HG02642 (cell line): Measurements from ENCODE around the gene ORM2.

Source experiments
- ATAC-seq: cut with Tn5 transposase; IDR thresholded peaks from one replicate; pipeline ENCODE4 v1.9.1; 2021; ENCODE audit warnings: mild to moderate bottlenecking; ENCODE audit not compliant: unreplicated experiment, poor library complexity

ORM2 gene

GRCh38 chr9:114367772-114368569 is 38.3 kb downstream of the ORM2 start:
- ATAC-seq = no peak

DNA sequence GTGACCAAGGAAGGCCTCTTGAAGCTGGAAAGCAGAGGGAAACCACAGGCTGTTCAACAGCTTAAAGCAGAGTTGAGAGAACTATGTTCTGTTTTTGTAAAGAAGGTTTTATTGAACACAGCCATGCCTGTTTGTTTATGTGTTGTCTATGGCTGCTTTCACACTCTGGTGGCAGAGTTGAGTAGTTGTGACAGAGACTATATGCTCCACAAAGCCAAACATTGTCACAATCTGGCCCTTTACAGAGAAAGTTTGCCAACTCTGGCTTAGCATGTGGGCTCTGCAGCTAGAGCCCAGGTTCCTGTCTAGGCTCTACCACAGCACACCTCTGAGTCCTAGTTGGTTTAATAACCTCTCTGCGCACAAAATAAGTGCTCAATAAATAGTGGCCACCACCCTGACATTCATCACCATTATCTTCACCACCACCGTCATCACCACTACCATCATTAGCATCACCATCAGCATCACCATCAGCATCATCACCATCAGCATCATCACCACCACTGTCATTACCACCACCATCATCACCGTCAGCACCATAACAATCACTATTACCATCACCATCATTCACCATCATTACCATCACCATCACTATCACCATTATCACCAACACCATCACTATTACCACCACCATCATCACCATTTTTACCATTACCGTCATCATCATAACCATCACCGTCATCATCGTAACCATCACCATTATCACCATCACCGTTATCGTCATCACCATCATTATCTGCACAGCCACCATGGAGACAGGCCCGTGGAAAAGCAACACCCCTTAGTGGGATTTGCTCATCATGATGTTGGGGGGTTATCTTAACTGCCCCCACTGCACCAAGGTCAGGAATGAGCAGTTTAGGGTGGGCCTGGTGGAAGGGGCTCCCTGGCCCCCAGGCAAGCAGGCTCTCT is 39.8 kb downstream of the ORM2 start:
- ATAC-seq = no peak

- ATAC-seq = no peak
Measured at GRCh38 chr9:114370251-114370967, 40.7 kb downstream of the ORM2 start.

DNA sequence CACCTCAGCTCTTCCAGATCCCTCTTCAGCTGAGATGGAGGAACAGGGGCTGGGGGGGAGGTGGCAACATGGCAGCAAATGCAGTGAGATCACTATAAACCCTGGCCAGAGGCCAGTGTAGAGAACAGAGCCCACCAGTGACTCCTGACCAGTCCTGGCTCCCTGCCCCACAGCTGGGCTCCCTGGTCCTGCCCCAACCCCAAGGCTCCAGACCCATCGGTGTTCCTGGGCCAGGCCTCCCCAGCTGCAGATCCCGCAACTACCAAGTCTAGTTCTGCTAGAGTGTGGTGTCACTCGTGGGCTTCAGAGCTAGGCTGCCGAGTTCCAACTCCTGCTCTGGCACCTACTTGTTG is 41.3 kb downstream of the ORM2 start:
- no peak for ATAC-seq

DNA sequence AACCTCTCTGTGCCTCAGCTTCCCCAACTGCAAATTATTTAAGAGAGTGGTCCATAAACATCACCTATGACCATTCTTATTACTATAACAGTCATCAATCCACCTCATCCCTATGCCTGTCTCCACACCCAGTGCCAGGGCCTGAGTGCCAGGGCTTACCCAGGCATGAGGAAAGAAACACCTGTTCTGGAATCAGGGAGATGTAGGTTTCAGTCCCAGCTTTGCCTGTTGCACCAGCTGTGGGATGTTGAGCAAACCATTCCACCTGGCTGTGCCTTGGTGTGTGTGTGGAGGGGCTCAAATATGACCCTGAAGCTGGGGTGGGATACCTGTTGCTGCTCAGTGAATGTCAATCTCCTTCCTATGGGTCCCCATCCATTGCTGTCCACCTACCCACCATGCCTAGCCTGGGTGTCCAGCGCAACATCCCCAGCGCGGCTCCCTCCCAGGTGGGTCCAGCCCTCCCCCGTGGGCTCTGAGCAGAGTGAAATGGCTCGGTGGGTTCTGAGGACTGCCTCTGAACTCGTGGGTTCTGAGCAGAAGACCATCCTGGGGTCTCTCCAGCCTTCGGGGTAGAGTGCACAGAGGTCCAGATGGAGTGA is 41.8 kb downstream of the ORM2 start:
- no peak for ATAC-seq

GRCh38 chr9:114371973-114372917 is 42.6 kb downstream of the ORM2 start:
- ATAC-seq = no peak

GRCh38 chr9:114372921-114373448 is 43.3 kb downstream of the ORM2 start:
- peak; percentile 91 for ATAC-seq

GRCh38 chr9:114373960-114374730 is 44.5 kb downstream of the ORM2 start:
- no peak for ATAC-seq

DNA sequence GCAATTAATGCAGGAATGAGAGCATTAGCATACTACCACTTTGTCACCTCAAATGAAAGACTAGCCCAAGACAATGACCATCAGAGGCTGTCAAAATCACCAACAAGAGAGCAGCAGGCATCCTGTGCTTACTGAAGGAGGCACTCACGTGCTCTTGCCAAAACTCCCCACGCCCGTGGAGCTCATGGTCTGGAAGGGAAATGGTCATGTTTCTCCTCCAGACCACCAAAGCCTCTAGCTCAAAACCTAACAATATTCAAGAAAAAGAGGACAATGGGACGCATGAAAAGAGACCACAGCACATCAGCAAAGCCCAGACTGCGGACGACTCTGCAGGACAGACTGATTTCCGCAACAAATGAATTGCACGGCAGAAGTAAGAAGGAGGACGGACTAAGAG is 45.3 kb downstream of the ORM2 start:
- no peak for ATAC-seq

DNA sequence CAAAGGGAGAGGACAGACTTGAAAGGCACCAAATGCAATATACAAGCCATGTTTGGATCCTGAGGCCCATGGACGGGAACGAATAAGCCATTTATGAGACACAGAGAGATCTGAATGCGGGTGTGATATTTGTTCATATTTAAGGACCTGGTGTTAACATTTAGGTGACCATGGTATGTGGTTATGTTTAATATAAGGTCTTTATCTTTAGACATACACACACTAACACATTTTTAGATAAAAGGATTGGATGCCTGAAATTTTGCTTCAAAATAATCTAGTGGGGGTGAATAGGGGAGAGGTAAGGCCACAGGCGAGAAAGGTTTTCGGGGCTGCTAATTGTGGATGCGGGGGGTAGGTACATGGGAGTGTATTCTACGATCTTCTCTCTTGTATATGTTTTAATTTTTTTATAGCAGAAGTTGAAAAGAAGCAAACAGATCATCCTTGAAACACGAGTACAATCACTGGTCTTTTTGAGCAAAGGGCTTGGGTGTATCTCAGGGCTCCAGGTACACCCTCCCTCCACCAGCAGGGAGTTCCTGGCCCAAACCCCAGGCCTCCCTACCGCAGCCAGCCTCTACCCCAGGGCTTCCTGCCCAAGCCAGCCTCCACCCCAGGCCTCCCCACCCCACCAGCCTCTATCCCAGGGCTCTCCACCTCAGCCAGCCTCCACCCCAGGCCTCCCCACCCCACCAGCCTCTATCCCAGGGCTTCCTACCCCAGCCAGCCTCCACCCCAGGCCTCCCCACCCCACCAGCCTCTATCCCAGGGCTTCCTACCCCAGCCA is 45.9 kb downstream of the ORM2 start:
- ATAC-seq = no peak

DNA sequence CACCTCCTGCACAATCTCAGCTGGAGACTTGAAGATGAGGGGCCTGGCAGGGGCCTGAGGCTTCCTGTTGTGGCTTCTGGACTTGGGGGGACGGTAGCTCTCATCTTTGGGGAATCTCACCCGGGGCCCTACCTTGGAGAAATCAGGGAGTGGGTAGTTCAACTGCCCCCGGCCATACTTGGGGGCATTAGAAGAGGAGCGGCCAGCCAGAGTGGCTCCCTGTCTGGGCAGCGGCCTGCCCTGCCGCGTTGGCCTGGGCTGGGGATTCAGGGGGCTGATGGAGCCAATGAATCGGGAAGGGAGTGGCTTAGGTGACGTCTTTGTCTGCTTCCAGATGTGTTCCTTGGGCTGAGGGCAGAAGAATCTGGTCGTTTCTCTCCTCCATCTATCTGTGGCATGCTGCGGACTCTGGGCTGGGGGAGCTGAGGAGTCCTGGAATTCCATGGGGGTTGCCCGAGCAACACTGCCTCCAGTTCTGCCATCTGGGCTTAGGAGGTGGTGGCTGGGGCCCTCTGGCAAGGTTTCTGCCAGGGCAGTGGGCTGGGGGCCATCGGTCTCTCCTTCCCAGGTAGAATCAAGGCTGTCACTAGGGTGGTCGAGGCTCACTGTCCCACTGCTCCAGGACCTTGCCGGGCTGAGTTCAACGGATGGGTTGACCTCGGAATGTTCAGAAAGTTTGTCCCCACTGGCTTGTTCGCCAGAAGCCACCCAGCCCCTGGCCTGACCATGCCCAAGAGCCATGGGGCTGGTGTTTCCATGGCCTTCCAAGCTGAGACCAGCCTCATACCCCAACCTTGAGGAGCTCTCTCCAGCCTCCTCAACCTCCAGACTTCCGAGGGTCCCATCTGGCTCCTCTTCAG is 47.1 kb downstream of the ORM2 start:
- ATAC-seq = no peak

GRCh38 chr9:114378016-114378415 is 48.3 kb downstream of the ORM2 start:
- ATAC-seq = no peak

- ATAC-seq = no peak
Measured at GRCh38 chr9:114378883-114379282, 49.2 kb downstream of the ORM2 start.
